IMR-90 (cell line): ENCODE measurements around the gene LRFN2. TPM values are rescaled to one million over a fixed set of nuclear protein-coding genes. Genes with fewer than 3 reads are reported as not detected.

ENCODE experiments used
- ATAC-seq: fragments of 200-7000 bp; cut with Tn5 transposase; 2 replicates; pipeline ENCODE4 v1.9.1; 2020; ENCODE audit warnings: low read depth, mild to moderate bottlenecking, moderate library complexity
- BruUV-seq: library from RNA; stranded (reverse); fragments of 400-500 nt; replicated peaks from 2 replicates; lab custom pipeline; 2021; lab: Mats Ljungman, UMichigan
- CTCF ChIA-PET: fragments of 300-600 bp; formaldehyde crosslinking; extraction: SDS; loops from one replicate; lab custom pipeline; 2021; ENCODE audit warnings: antibody characterized with exemption; lab: Yijun Ruan, JAX
- POLR2A ChIA-PET: fragments of 300-600 bp; sonication (Branson Sonifier 250); formaldehyde crosslinking; loops from one replicate; lab custom pipeline; 2022; ENCODE audit warnings: antibody characterized with exemption; ENCODE audit not compliant: unreplicated experiment; lab: Charles Lee
- DNase-seq: peaks from one replicate; pipeline ENCODE4 v3.0.0; 2013
- H2AFZ ChIP-seq: replicated peaks from 2 replicates; pipeline ENCODE3; 2013; ENCODE audit warnings: low read length, mild to moderate bottlenecking; ENCODE audit not compliant: poor library complexity
- H2AK5ac ChIP-seq: 2 replicates; pipeline ENCODE4 v1.6.1; 2013; ENCODE audit warnings: low read depth, low read length, inconsistent platforms
- H2AK9ac ChIP-seq: replicated peaks from 2 replicates; pipeline ENCODE3; 2013; ENCODE audit warnings: mild to moderate bottlenecking, low read depth, low read length, moderate library complexity; ENCODE audit not compliant: poor library complexity
- H2BK120ac ChIP-seq: 2 replicates; pipeline ENCODE4 v1.6.1; 2013; ENCODE audit warnings: low read depth, low read length, inconsistent platforms
- H2BK15ac ChIP-seq: 3 replicates; pipeline ENCODE4 v1.6.1; 2013; ENCODE audit warnings: low read depth, low read length, inconsistent platforms
- H2BK20ac ChIP-seq: 2 replicates; pipeline ENCODE4 v1.6.1; 2013; ENCODE audit warnings: low read depth, mild to moderate bottlenecking, inconsistent platforms, low read length, moderate library complexity
- H2BK5ac ChIP-seq: 2 replicates; pipeline ENCODE4 v1.6.1; 2013; ENCODE audit warnings: mild to moderate bottlenecking, low read depth, low read length, inconsistent platforms; ENCODE audit not compliant: poor library complexity, severe bottlenecking
- H3K14ac ChIP-seq: replicated peaks from 2 replicates; pipeline ENCODE4 v1.6.1; 2013; ENCODE audit warnings: low read depth, low read length, inconsistent platforms
- H3K18ac ChIP-seq: 2 replicates; pipeline ENCODE4 v1.6.1; 2013; ENCODE audit warnings: low read depth, low read length, control low read depth
- H3K23ac ChIP-seq: 2 replicates; pipeline ENCODE4 v1.6.1; 2013; ENCODE audit warnings: low read depth, low read length, inconsistent platforms
- H3K27ac ChIP-seq: 2 replicates; pipeline ENCODE4 v1.5.1; 2013; ENCODE audit warnings: mild to moderate bottlenecking, control low read depth, low read length; ENCODE audit not compliant: insufficient read depth
- H3K27me3 ChIP-seq: 2 replicates; pipeline ENCODE4 v1.6.1; 2013; ENCODE audit warnings: low read length; ENCODE audit not compliant: control insufficient read depth, insufficient read depth
- H3K36me3 ChIP-seq: 2 replicates; pipeline ENCODE4 v1.6.1; 2013; ENCODE audit warnings: low read length, mixed read lengths; ENCODE audit not compliant: control insufficient read depth, insufficient read depth
- H3K4ac ChIP-seq: 2 replicates; pipeline ENCODE4 v1.6.1; 2013; ENCODE audit warnings: low read depth, low read length, inconsistent platforms
- H3K4me1 ChIP-seq: 2 replicates; pipeline ENCODE4 v1.6.1; 2013; ENCODE audit warnings: low read length, mixed read lengths; ENCODE audit not compliant: control insufficient read depth, insufficient read depth
- H3K4me2 ChIP-seq: 2 replicates; pipeline ENCODE4 v1.6.1; 2013; ENCODE audit warnings: low read depth, mild to moderate bottlenecking, control low read depth, low read length, moderate library complexity
- H3K4me3 ChIP-seq: 2 replicates; pipeline ENCODE4 v1.5.1; 2013; ENCODE audit warnings: low read depth, mild to moderate bottlenecking, control low read depth, low read length, moderate library complexity; ENCODE audit not compliant: insufficient read depth
- H3K56ac ChIP-seq: 2 replicates; pipeline ENCODE4 v1.6.1; 2013; ENCODE audit warnings: low read length, inconsistent platforms; ENCODE audit not compliant: insufficient read depth; ENCODE audit errors: extremely low read depth
- H3K79me1 ChIP-seq, 2 experiments: 2 replicates each; pipeline ENCODE4 v1.6.1; 2013; ENCODE audit warnings: low read length in 2 of 2, inconsistent platforms in 1 of 2, low read depth in 1 of 2
- H3K9ac ChIP-seq: 2 replicates; pipeline ENCODE4 v1.6.1; 2013; ENCODE audit warnings: low read depth, low read length, control low read depth
- H3K9me1 ChIP-seq: 2 replicates; pipeline ENCODE4 v1.6.1; 2013; ENCODE audit warnings: low read length, inconsistent platforms; ENCODE audit not compliant: insufficient read depth
- H3K9me3 ChIP-seq: 2 replicates; pipeline ENCODE4 v1.6.1; 2013; ENCODE audit warnings: low read length; ENCODE audit not compliant: control insufficient read depth, insufficient read depth
- H4K20me1 ChIP-seq: 2 replicates; pipeline ENCODE4 v1.6.1; 2013; ENCODE audit warnings: low read length, inconsistent platforms; ENCODE audit not compliant: insufficient read depth
- H4K5ac ChIP-seq: 2 replicates; pipeline ENCODE4 v1.6.1; 2013; ENCODE audit warnings: mild to moderate bottlenecking, low read depth, low read length, control low read depth
- H4K8ac ChIP-seq, 2 experiments: 2 replicates each; pipeline ENCODE4 v1.6.1; 2013; ENCODE audit warnings: low read depth in 2 of 2, low read length in 2 of 2, control low read depth in 1 of 2, inconsistent platforms in 1 of 2
- H4K91ac ChIP-seq: 2 replicates; pipeline ENCODE4 v1.6.1; 2013; ENCODE audit warnings: low read depth, low read length, inconsistent platforms; ENCODE audit not compliant: insufficient read depth
- BHLHE40 ChIP-seq: fragments of 150-350 bp; IDR thresholded peaks from 2 replicates; pipeline ENCODE4 v1.6.1; 2016; ENCODE audit warnings: mild to moderate bottlenecking, low read depth, low read length
- CHD1 ChIP-seq: IDR thresholded peaks from 2 replicates; pipeline ENCODE4 v1.6.1; 2012; ENCODE audit warnings: low read depth, low read length, improper control_type of control experiment
- MAFK ChIP-seq: IDR thresholded peaks from 2 replicates; pipeline ENCODE4 v1.6.1; 2012; ENCODE audit warnings: low read depth, low read length, improper control_type of control experiment
- MXI1 ChIP-seq: IDR thresholded peaks from 2 replicates; pipeline ENCODE4 v1.6.1; 2012; ENCODE audit warnings: low read depth, mild to moderate bottlenecking, low read length, moderate library complexity, borderline replicate concordance
- NFE2L2 ChIP-seq: fragments of 150-350 bp; IDR thresholded peaks from 2 replicates; pipeline ENCODE4 v1.6.1; 2016; ENCODE audit warnings: low read depth, mild to moderate bottlenecking, low read length
- RAD21 ChIP-seq: IDR thresholded peaks from 2 replicates; pipeline ENCODE4 v1.6.1; 2012; ENCODE audit warnings: low read length, improper control_type of control experiment
- RCOR1 ChIP-seq: IDR thresholded peaks from 2 replicates; pipeline ENCODE4 v1.6.1; 2012; ENCODE audit warnings: mild to moderate bottlenecking, low read length, improper control_type of control experiment; ENCODE audit not compliant: insufficient replicate concordance
- RFX5 ChIP-seq: IDR thresholded peaks from 2 replicates; pipeline ENCODE4 v1.8.0; 2012; ENCODE audit warnings: low read depth, mild to moderate bottlenecking, low read length, moderate library complexity
- SMC3 ChIP-seq: fragments of 150-350 bp; IDR thresholded peaks from 2 replicates; pipeline ENCODE4 v1.6.1; 2016; ENCODE audit warnings: low read depth, mild to moderate bottlenecking, antibody characterized with exemption, low read length, moderate library complexity
- USF2 ChIP-seq: fragments of 150-350 bp; IDR thresholded peaks from 2 replicates; pipeline ENCODE4 v1.6.1; 2017; ENCODE audit warnings: mild to moderate bottlenecking, antibody characterized with exemption, low read length, low read depth
- WGBS, 2 experiments: methylation state at CpG; one replicate each; pipeline versions ENCODE4 v1.1.5 to v1.1.7; 2013; ENCODE audit warnings: missing lambda C conversion rate in 2 of 2; ENCODE audit not compliant: insufficient read length in 1 of 2; ENCODE audit errors: extremely low coverage in 2 of 2; 5-methylcytosine and 5-hydroxymethylcytosine counted together
- dilution Hi-C: fragments of 300-500 bp; cut with HindIII; formaldehyde crosslinking; loops from one replicate; pipeline ENCODE4 v1.14.3; 2018; ENCODE audit warnings: low sequenced_read_pairs; ENCODE audit not compliant: unreplicated experiment
- in situ Hi-C: fragments of 300-500 bp; cut with MboI; formaldehyde crosslinking; loops from 3 replicates; pipeline ENCODE4 v1.14.3; 2019; ENCODE audit warnings: low sequenced_read_pairs, inconsistent platforms, mixed read lengths
- intact Hi-C: fragments of 100-400 bp; cut with micrococcal nuclease; formaldehyde crosslinking; loops from 2 replicates; pipeline ENCODE4 v1.10.0; 2022
- polyA plus RNA-seq, 3 experiments: library from polyadenylated mRNA; depleted of rRNA; stranded (reverse); fragments of >200 nt; gene quantifications; 2 replicates each; pipeline ENCODE4 v1.2.3, GENCODE V29; 2012; ENCODE audit warnings: low replicate concordance in 1 of 3
- total RNA-seq: library from RNA; depleted of rRNA; stranded (reverse); fragments of >200 nt; gene quantifications from 2 replicates; pipeline ENCODE4 v1.2.3, GENCODE V29; 2012

The LRFN2 gene
- total and polyA plus RNA-seq, 2 of the 4 experiments (the other 2 are of a cell fraction) = not detected

- H3K9me1 ChIP-seq = no peaks in the 10 kb centered on the region
- no peak overlapping the region for H2BK20ac ChIP-seq
- dilution Hi-C loops = no loop called here
- no peak overlapping the region for H2AFZ ChIP-seq
- H3K14ac ChIP-seq = no peak overlapping the region
- H3K4ac ChIP-seq = no peak overlapping the region
- H3K23ac ChIP-seq = no peak overlapping the region
- DNase-seq (no peak), ATAC-seq (no peak)
- H4K91ac ChIP-seq = no peak overlapping the region
- intact Hi-C loops = no loop called here
- H3K36me3 ChIP-seq = no peaks in the 10 kb centered on the region
- peaks cover 32% of the 10 kb centered on the region for H3K27me3 ChIP-seq
- H3K56ac ChIP-seq = no peak overlapping the region
- H3K9ac ChIP-seq = no peak overlapping the region
- no peak overlapping the region for H2AK5ac ChIP-seq
- no peak overlapping the region for H3K4me3 ChIP-seq
- WGBS, 2 experiments = no CpG with 5 or more reads among the region's 2 CpGs
- in situ Hi-C loops = no loop called here
- no peak overlapping the region for H2BK120ac ChIP-seq
- no peak overlapping the region for H4K5ac ChIP-seq
- H2BK5ac ChIP-seq = no peak overlapping the region
- CTCF ChIA-PET = no interaction called here
- no peak overlapping the region for H3K4me2 ChIP-seq
- no peaks in the 10 kb centered on the region for H3K9me3 ChIP-seq
- no peak overlapping the region for H2AK9ac ChIP-seq
- no peak overlapping the region for H4K8ac ChIP-seq
- H3K18ac ChIP-seq = no peak overlapping the region
- POLR2A ChIA-PET = no interaction called here
- TF ChIP-seq RAD21 (no peak), MXI1 (no peak), USF2 (no peak), RCOR1 (no peak), BHLHE40 (no peak), SMC3 (no peak), NFE2L2 (no peak), CHD1 (no peak), MAFK (no peak), RFX5 (no peak)
- H3K4me1 ChIP-seq = no peaks in the 10 kb centered on the region
- no peaks in the 10 kb centered on the region for H3K79me1 ChIP-seq
- no peak overlapping the region for H3K27ac ChIP-seq
- H2BK15ac ChIP-seq = no peak overlapping the region
- H4K20me1 ChIP-seq = no peaks in the 10 kb centered on the region
- no TSS peak for BruUV-seq
Measured at GRCh38 chr6:40584741-40585140, 2.4 kb downstream of the LRFN2 start.
